MV-4-11 (cell line): Measurements from ENCODE around the gene POLR2I.
A peak's percentile ranks its signal among the peaks of the same experiment; 100 is the strongest.

Experiments
- DNase-seq: peaks from one replicate; lab custom pipeline; 2025; lab: John Stamatoyannopoulos, UW

Gene POLR2I

GRCh38 chr19:36131221-36131620 lies 16.5 kb upstream of the POLR2I start:
- peak; percentile 93 for DNase-seq

GRCh38 chr19:36128392-36128736 lies 13.7 kb upstream of the POLR2I start:
- peak; percentile 89 for DNase-seq

- no peak for DNase-seq
Observed at GRCh38 chr19:36125557-36125956, 10.9 kb upstream of the POLR2I start.

- peak; percentile 11 for DNase-seq
Observed at GRCh38 chr19:36121486-36122124, 6.9 kb upstream of the POLR2I start.

GRCh38 chr19:36120984-36121358 lies 6.3 kb upstream of the POLR2I start:
- no peak for DNase-seq

GRCh38 chr19:36120092-36120983 lies 5.7 kb upstream of the POLR2I start:
- no peak for DNase-seq

- DNase-seq: no peak
Observed at GRCh38 chr19:36116344-36116637, 1.6 kb upstream of the POLR2I start.

- no peak for DNase-seq
Observed at GRCh38 chr19:36115453-36116343, 1.0 kb upstream of the POLR2I start, which contains the start of gene TBCB. TBCB (plus strand) TSS chr19:36115468; CDS start chr19:36115561, 93 bp downstream.

- no peak for DNase-seq
Observed at GRCh38 chr19:36113894-36114720, 568 bp downstream of the POLR2I start.

- DNase-seq: no peak
Observed at GRCh38 chr19:36113425-36113824, 1.2 kb downstream of the POLR2I start.

- DNase-seq: no peak
Observed at GRCh38 chr19:36112678-36113077, 2.0 kb downstream of the POLR2I start.

- no peak for DNase-seq
Observed at GRCh38 chr19:36111200-36111539, 3.5 kb downstream of the POLR2I start.

- DNase-seq: no peak
Observed at GRCh38 chr19:36110487-36111199, 4.0 kb downstream of the POLR2I start, which contains the start of gene OVOL3. OVOL3 (plus strand) TSS chr19:36111143; CDS start chr19:36111203, 60 bp downstream.

- DNase-seq: no peak
Observed at GRCh38 chr19:36108684-36109083, 6.0 kb downstream of the POLR2I start.

GRCh38 chr19:36106991-36107390 lies 7.7 kb downstream of the POLR2I start:
- DNase-seq: no peak

- no peak for DNase-seq
Observed at GRCh38 chr19:36106441-36106840, 8.2 kb downstream of the POLR2I start.

- no peak for DNase-seq
Observed at GRCh38 chr19:36103842-36104552, 10.7 kb downstream of the POLR2I start.

- no peak for DNase-seq
Observed at GRCh38 chr19:36103040-36103626, 11.5 kb downstream of the POLR2I start.

- no peak for DNase-seq
Observed at GRCh38 chr19:36101550-36102327, 12.9 kb downstream of the POLR2I start.
